ENCODE data around the gene BCAT1.
"Not testable (repeated sequence)": the region's sequence is repeated elsewhere in the genome, so short reads cannot be mapped to it uniquely, and the experiment has no call there.

Gene BCAT1

GRCh38 chr12:24948757-24949722 is at the start of gene BCAT1:
Gene BCAT1 (minus strand): TSS chr12:24949101. CDS start chr12:24948932, 169 bp downstream.
- DNase-seq, result no peak

- DNase-seq, result no peak
Observed at GRCh38 chr12:24997970-24998582, 49.2 kb upstream of the BCAT1 start.

- no peak for DNase-seq
Observed at GRCh38 chr12:24997496-24997895, 48.6 kb upstream of the BCAT1 start.

GRCh38 chr12:24996820-24997219 is 47.9 kb upstream of the BCAT1 start:
- no peak for DNase-seq

GRCh38 chr12:24996102-24996797 is 47.3 kb upstream of the BCAT1 start:
- DNase-seq, result no peak

- DNase-seq, result no peak
Observed at GRCh38 chr12:24993793-24994192, 44.9 kb upstream of the BCAT1 start.

- DNase-seq, result peak; percentile 10
Observed at GRCh38 chr12:24991209-24992049, 42.5 kb upstream of the BCAT1 start.

GRCh38 chr12:24989216-24989615 is 40.3 kb upstream of the BCAT1 start:
- DNase-seq, result no peak

GRCh38 chr12:24982250-24982649 is 33.3 kb upstream of the BCAT1 start:
- DNase-seq, result no peak

- DNase-seq, result no peak
Observed at GRCh38 chr12:24979976-24980730, 31.3 kb upstream of the BCAT1 start.

- no peak for DNase-seq
Observed at GRCh38 chr12:24979329-24979728, 30.4 kb upstream of the BCAT1 start.

GRCh38 chr12:24977711-24978110 is 28.8 kb upstream of the BCAT1 start:
- no peak for DNase-seq

GRCh38 chr12:24977060-24977459 is 28.2 kb upstream of the BCAT1 start:
- DNase-seq, result no peak

GRCh38 chr12:24975425-24975824 is 26.5 kb upstream of the BCAT1 start:
- DNase-seq, result no peak

GRCh38 chr12:24974216-24974615 is 25.3 kb upstream of the BCAT1 start:
- no peak for DNase-seq

GRCh38 chr12:24972078-24972477 is 23.2 kb upstream of the BCAT1 start:
- no peak for DNase-seq

GRCh38 chr12:24970177-24970576 is 21.3 kb upstream of the BCAT1 start:
- no peak for DNase-seq

GRCh38 chr12:24966951-24967564 is 18.2 kb upstream of the BCAT1 start:
- no peak for DNase-seq

GRCh38 chr12:24964342-24964741 is 15.4 kb upstream of the BCAT1 start:
- DNase-seq, result no peak

- no peak for DNase-seq
Observed at GRCh38 chr12:24960222-24960855, 11.4 kb upstream of the BCAT1 start.

GRCh38 chr12:24956351-24956750 is 7.5 kb upstream of the BCAT1 start:
- DNase-seq, result not testable (repeated sequence)

All from SIG-M5 (cell line).